CD4-positive, alpha-beta T cell (primary cell): ENCODE data around the gene TOM1L2. TPM values are rescaled to one million over a fixed set of nuclear protein-coding genes. Genes with fewer than 3 reads are reported as not detected.

Source experiments
- ATAC-seq: fragments of 200-7000 bp; cut with Tn5 transposase; one replicate; pipeline ENCODE4 v1.10.0; 2022; ENCODE audit warnings: mild to moderate bottlenecking; ENCODE audit not compliant: poor library complexity
- CTCF ChIA-PET: fragments of 350-600 bp; sonication (Branson Sonifier 250); formaldehyde crosslinking; loops from one replicate; lab custom pipeline; 2021; ENCODE audit warnings: antibody characterized with exemption, inconsistent platforms; lab: Charles Lee
- POLR2A ChIA-PET: fragments of 350-600 bp; sonication (Branson Sonifier 250); formaldehyde crosslinking; loops from one replicate; lab custom pipeline; 2021; ENCODE audit warnings: antibody characterized with exemption, inconsistent platforms; lab: Charles Lee
- DNase-seq, 14 experiments: peaks; one replicate each; pipeline ENCODE4 v3.0.0-alpha.2; 2013 to 2020; ENCODE audit warnings: mixed read lengths in 2 of 14
- H3K27ac ChIP-seq, 2 donors: one replicate each; pipeline versions ENCODE4 v1.5.1 to v1.7.0; 2013; ENCODE audit warnings: low read length in 2 of 2, low read depth in 1 of 2, mild to moderate bottlenecking in 1 of 2
- H3K27me3 ChIP-seq, 2 experiments: 1 replicate in 1 of 2; 2 replicates in 1 of 2; pipeline versions ENCODE4 v1.6.1 to v1.7.0; 2013; ENCODE audit warnings: low read length in 2 of 2, control low read depth in 1 of 2, mild to moderate bottlenecking in 1 of 2, moderate library complexity in 1 of 2; ENCODE audit not compliant: insufficient read depth in 2 of 2, control insufficient read depth in 1 of 2
- H3K36me3 ChIP-seq: one replicate; pipeline ENCODE4 v1.6.1; 2013; ENCODE audit warnings: low read length, control low read depth; ENCODE audit not compliant: insufficient read depth
- H3K4me1 ChIP-seq: one replicate; pipeline ENCODE4 v1.6.1; 2013; ENCODE audit warnings: low read length, control low read depth; ENCODE audit not compliant: insufficient read depth
- H3K4me3 ChIP-seq: one replicate; pipeline ENCODE4 v1.5.1; 2013; ENCODE audit warnings: mild to moderate bottlenecking, low read length, moderate library complexity
- H3K9me3 ChIP-seq, 2 experiments: 1 replicate in 1 of 2; 2 replicates in 1 of 2; pipeline versions ENCODE4 v1.6.1 to v1.7.0; 2013; ENCODE audit warnings: low read length in 2 of 2, mild to moderate bottlenecking in 2 of 2, control low read depth in 1 of 2, moderate library complexity in 1 of 2; ENCODE audit not compliant: control insufficient read depth in 1 of 2, insufficient read depth in 1 of 2
- H3K27ac Mint-ChIP-seq: one replicate; pipeline ENCODE4 v1.8.0; 2020; ENCODE audit warnings: mixed read lengths
- H3K27me3 Mint-ChIP-seq: one replicate; pipeline ENCODE4 v1.8.0; 2021; ENCODE audit warnings: mixed read lengths
- H3K36me3 Mint-ChIP-seq: one replicate; pipeline ENCODE4 v1.8.0; 2021; ENCODE audit warnings: low read depth, mixed read lengths
- H3K4me1 Mint-ChIP-seq: one replicate; pipeline ENCODE4 v1.8.0; 2021; ENCODE audit warnings: low read depth, mixed read lengths
- H3K4me3 Mint-ChIP-seq: one replicate; pipeline ENCODE4 v1.8.0; 2020; ENCODE audit warnings: mild to moderate bottlenecking, mixed read lengths
- H3K9me3 Mint-ChIP-seq: one replicate; pipeline ENCODE4 v1.8.0; 2020; ENCODE audit warnings: mixed read lengths
- CTCF ChIP-seq: fragments of 200-600 bp; IDR thresholded peaks from one replicate; pipeline ENCODE4 v1.8.0; 2022; ENCODE audit warnings: antibody characterized with exemption, mild to moderate bottlenecking
- intact Hi-C, 2 experiments: fragments of 100-400 bp; cut with DNase I in 1 of 2; cut with micrococcal nuclease in 1 of 2; formaldehyde crosslinking; loops; one replicate each; pipeline versions ENCODE4 v1.15.1 to v1.9.0; 2023 to 2025; cut with DNase I, micrococcal nuclease
- total RNA-seq, 174 experiments: library from RNA in 2 of 174; stranded (reverse) in 2 of 174; gene quantifications; one replicate each; pipeline ENCODE4 v1.2.3 and lab custom pipeline; 2021 to 2026

TOM1L2 gene
- total RNA-seq, 2 experiments from 2014 or later: 28.5 to 30.5 TPM

DNA sequence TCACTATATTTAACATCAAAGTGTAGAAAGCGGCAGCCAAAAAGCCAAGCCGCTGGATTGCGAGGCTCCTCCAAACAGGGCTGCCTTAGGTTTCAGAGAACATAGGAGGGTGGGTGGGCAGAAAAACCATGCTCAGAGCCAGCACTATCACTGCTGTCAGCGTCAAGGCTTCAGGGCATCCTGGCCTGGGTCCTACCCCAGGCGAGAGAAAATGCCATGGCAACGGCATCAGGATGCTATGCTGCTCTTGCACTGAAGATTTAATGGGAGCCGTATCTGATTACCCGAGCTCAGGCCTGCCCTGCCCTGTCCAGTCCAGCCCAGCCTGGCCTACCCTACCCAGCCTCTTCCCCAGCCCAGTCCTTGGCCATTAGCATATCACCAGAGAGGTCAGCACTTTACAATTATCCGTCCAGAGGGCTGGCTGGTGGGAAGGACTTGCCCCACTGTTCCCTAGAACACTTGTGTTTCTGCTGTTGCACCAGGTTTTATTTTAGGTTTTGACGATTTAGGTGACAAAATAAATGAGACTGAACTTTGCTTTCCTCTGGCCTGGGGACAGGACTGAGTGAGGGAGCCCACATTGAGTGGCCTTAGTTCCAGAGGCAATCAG lies 61.1 kb downstream of the TOM1L2 start:
- Histone ChIP-seq H3K36me3 (no peaks in the 10 kb centered on the region), H3K27me3 (no peaks in the 10 kb centered on the region), H3K9me3 (no peaks in the 10 kb centered on the region), H3K4me3 (no peak overlapping the region), H3K4me1 (no peaks in the 10 kb centered on the region), H3K27ac (no peak overlapping the region)
- DNase-seq (no peak), ATAC-seq (no peak)
- H3K9me3 Mint-ChIP-seq: no peaks in the 10 kb centered on the region
- intact Hi-C loops: no loop called here
- TF ChIP-seq CTCF: no peak
- H3K4me3 Mint-ChIP-seq: no peak overlapping the region
- no peak overlapping the region for H3K27ac Mint-ChIP-seq
- no peaks in the 10 kb centered on the region for H3K27me3 Mint-ChIP-seq
- H3K4me1 Mint-ChIP-seq: no peaks in the 10 kb centered on the region
- ChIA-PET CTCF (no interaction called here), POLR2A (no interaction called here)
- peaks cover 12% of the 10 kb centered on the region for H3K36me3 Mint-ChIP-seq

GRCh38 chr17:17910060-17910459 lies 62.1 kb downstream of the TOM1L2 start:
- Mint-ChIP-seq H3K27ac (no peak overlapping the region), H3K9me3 (no peaks in the 10 kb centered on the region), H3K27me3 (no peaks in the 10 kb centered on the region), H3K4me3 (no peak overlapping the region), H3K36me3 (peaks cover 22% of the 10 kb centered on the region), H3K4me1 (no peaks in the 10 kb centered on the region)
- Histone ChIP-seq H3K27me3 (no peaks in the 10 kb centered on the region), H3K36me3 (peaks cover 1% of the 10 kb centered on the region), H3K9me3 (no peaks in the 10 kb centered on the region), H3K4me1 (no peaks in the 10 kb centered on the region), H3K4me3 (no peak overlapping the region), H3K27ac (no peak overlapping the region)
- ATAC-seq: no peak
- ChIA-PET CTCF (interaction anchor here (0.8 kb wide), 1 partner anchor 9 kb away, joined by 3 read pairs; no protein-coding TSS in a partner anchor), POLR2A (no interaction called here)
- intact Hi-C loops: no loop called here
- no peak for TF ChIP-seq CTCF
- no peak for DNase-seq

DNA sequence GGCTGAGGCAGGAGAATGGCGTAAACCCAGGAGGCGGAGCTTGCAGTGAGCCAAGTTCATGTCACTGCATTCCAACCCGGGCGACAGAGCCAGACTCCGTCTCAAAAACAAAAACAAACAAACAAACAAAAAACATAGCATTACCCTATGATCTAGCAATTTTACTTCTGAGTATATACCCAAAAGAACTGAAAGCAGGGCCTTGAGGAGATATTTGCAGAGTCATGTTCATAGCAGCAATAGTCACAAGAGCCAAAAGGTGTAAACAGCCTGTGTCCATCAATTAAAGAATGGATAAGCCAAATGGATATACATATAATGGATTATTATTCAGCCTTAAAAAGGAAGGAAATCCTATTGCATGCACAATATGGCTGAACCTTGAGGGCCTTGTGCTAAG lies 63.1 kb downstream of the TOM1L2 start:
- no peak for TF ChIP-seq CTCF
- no peak overlapping the region for H3K4me3 ChIP-seq
- H3K27me3 ChIP-seq: no peaks in the 10 kb centered on the region
- Mint-ChIP-seq H3K4me1 (no peaks in the 10 kb centered on the region), H3K27me3 (no peaks in the 10 kb centered on the region), H3K36me3 (peaks cover 27% of the 10 kb centered on the region), H3K4me3 (no peak overlapping the region), H3K27ac (no peak overlapping the region), H3K9me3 (no peaks in the 10 kb centered on the region)
- DNase-seq (no peak), ATAC-seq (no peak)
- POLR2A ChIA-PET: no interaction called here
- H3K4me1 ChIP-seq: no peaks in the 10 kb centered on the region
- intact Hi-C loops: no loop called here
- no peaks in the 10 kb centered on the region for H3K9me3 ChIP-seq
- CTCF ChIA-PET: no interaction called here
- H3K27ac ChIP-seq: no peak overlapping the region
- peaks cover 5% of the 10 kb centered on the region for H3K36me3 ChIP-seq
